ENCODE measurements around the gene LRRC25. TPM values are rescaled to one million over a fixed set of nuclear protein-coding genes. Genes with fewer than 3 reads are reported as not detected.

The LRRC25 gene
- total RNA-seq, 1 experiment from 2014 or later, result not detected

- peaks cover 5 to 34% (median 25%) of the 10 kb centered on the region in 3 experiments; a peak in 6 of 7 replicates for H3K36me3 Mint-ChIP-seq (ENCODE audit: insufficient read depth in 1 of 3, low read depth in 3 of 3)
- H2BK15ac ChIP-seq (ENCODE audit: low read depth, low read length), result no peak overlapping the region
- H2BK5ac ChIP-seq (ENCODE audit: insufficient read length, low read length), result no peak overlapping the region
- no peak overlapping the region for H3T11ph ChIP-seq (ENCODE audit: low read length)
- H3K4me3 Mint-ChIP-seq, result no peak overlapping the region
- no CpG with 5 or more reads among the region's 19 CpGs for WGBS (ENCODE audit: extremely low coverage, insufficient read length, low lambda C conversion rate)
- H3K9ac ChIP-seq (ENCODE audit: extremely low read depth, insufficient read length, low read length), result no peak overlapping the region
- no peaks in the 10 kb centered on the region for H3K23me2 ChIP-seq (ENCODE audit: insufficient read length, low read depth, low read length, poor library complexity, severe bottlenecking)
- no peak overlapping the region for H2BK12ac ChIP-seq (ENCODE audit: insufficient read length, low read depth, low read length)
- no peak overlapping the region for H3K56ac ChIP-seq (ENCODE audit: insufficient read length, low read depth, low read length)
- H4K20me1 ChIP-seq (ENCODE audit: control insufficient read depth, insufficient read depth, insufficient read length), result no peaks in the 10 kb centered on the region
- no peaks in the 10 kb centered on the region for H3K79me1 ChIP-seq (ENCODE audit: insufficient read depth, low read depth, low read length, poor library complexity, severe bottlenecking)
- H3K27me3 ChIP-seq (ENCODE audit: insufficient read depth, low read length), result no peaks in the 10 kb centered on the region
- H3K23ac ChIP-seq (ENCODE audit: insufficient read length, low read depth, low read length), result no peak overlapping the region
- H3K14ac ChIP-seq (ENCODE audit: insufficient read depth, low read length), result no peak overlapping the region
- H2AK5ac ChIP-seq (ENCODE audit: insufficient read length, low read length), result no peak overlapping the region
- no peak overlapping the region for H3K4ac ChIP-seq (ENCODE audit: low read depth, low read length)
- H4K91ac ChIP-seq (ENCODE audit: insufficient read length, low read depth, low read length), result no peak overlapping the region
- no peak overlapping the region for H2AFZ ChIP-seq (ENCODE audit: low read length)
- peaks cover 3% of the 10 kb centered on the region in 2 experiments; a peak in 3 of 5 replicates for H3K9me3 Mint-ChIP-seq
- no peak overlapping the region for H4K5ac ChIP-seq (ENCODE audit: insufficient read length, low read depth, low read length)
- H2BK120ac ChIP-seq (ENCODE audit: low read depth, low read length, poor library complexity, severe bottlenecking), result no peak overlapping the region
- H3K4me2 ChIP-seq (ENCODE audit: insufficient read depth, insufficient read length, low read length), result no peak overlapping the region
- peaks cover 9 to 12% of the 10 kb centered on the region in 2 experiments for H3K4me1 Mint-ChIP-seq
- TF ChIP-seq CTCF (conservative IDR thresholded peaks at IDR 0.05), result no peak
- H3K27me3 Mint-ChIP-seq (ENCODE audit: low read depth), result peaks cover 1% of the 10 kb centered on the region; the same call in 1 of the 2 replicates
- H3K18ac ChIP-seq (ENCODE audit: insufficient read length, low read depth, low read length), result no peak overlapping the region
- H2BK20ac ChIP-seq (ENCODE audit: low read depth, low read length, poor library complexity, severe bottlenecking), result no peak overlapping the region
- H3K9me3 ChIP-seq (ENCODE audit: control insufficient read depth, low read depth, low read length), result no peaks in the 10 kb centered on the region
- no peak overlapping the region for H3K27ac ChIP-seq (ENCODE audit: insufficient read length, low read depth, low read length)
- no peaks in the 10 kb centered on the region for H3K79me2 ChIP-seq (ENCODE audit: insufficient read depth, low read length)
- H4K8ac ChIP-seq (replicated peaks; ENCODE audit: insufficient read length, low read depth, low read length), result no peak overlapping the region
- H3K27ac Mint-ChIP-seq, result no peak overlapping the region
- H3K4me1 ChIP-seq (ENCODE audit: insufficient read depth, low read length), result peaks cover 3% of the 10 kb centered on the region; the same call in 1 of the 2 replicates
- DNase-seq, result no peak
Measured at GRCh38 chr19:18444513-18444912, 47.1 kb upstream of the LRRC25 start.
